Right hindlimb (tissue), 1 donor: ENCODE results near the gene ZNF282.

ENCODE experiments used
- DNase-seq: peaks from one replicate; pipeline ENCODE4 v3.0.0-alpha.2; 2018

ZNF282 gene

DNA sequence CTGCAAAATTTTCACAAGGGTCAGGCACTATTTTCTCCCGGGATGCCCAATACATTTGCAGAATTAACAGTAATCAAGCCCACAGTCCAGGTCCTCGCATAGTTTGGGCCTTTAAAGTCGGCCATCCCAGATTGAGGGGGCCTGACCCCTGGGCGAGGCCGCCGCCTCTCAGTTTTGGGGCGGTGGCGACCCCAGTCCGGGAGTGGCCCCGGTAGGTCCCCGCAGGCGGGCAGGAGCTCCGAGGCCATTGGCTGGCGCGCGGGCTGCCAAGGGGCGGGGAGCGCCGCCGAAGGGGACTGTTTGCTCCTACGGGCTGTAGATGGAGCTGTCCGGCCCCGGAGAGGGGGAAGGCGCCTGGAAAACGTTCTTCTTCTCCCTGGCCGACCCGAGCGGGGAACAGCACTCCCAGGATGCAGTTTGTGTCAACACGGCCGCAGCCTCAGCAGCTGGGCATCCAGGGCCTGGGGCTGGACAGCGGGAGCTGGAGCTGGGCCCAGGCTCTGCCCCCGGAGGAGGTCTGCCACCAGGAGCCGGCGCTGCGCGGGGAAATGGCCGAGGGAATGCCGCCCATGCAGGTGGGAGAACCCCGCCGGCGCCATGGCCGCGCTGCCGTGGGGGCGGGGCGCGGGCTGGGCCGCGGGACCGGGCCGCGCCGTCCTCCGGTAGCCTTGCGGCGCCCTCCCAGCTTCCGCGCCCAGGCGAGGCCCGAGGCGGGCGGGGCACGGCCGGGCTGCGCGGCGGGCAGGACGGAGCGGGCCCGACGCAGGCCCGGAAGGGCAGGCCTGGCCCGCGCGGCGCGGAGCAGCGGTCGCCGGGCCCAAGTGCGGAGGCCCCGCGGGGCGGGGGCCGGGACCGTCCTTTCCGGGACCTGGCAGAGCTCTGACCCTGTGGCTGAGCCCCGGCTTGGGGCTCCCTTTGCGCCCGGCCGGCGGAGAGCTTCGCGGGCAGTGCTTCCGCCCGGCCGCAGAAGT is at the start of gene ZNF282:
Gene ZNF282 (plus strand): TSS at position 367 of the 971 bp plus-strand sequence. CDS start 44 bp downstream, at position 411.
- peak; percentile 94 for DNase-seq

DNA sequence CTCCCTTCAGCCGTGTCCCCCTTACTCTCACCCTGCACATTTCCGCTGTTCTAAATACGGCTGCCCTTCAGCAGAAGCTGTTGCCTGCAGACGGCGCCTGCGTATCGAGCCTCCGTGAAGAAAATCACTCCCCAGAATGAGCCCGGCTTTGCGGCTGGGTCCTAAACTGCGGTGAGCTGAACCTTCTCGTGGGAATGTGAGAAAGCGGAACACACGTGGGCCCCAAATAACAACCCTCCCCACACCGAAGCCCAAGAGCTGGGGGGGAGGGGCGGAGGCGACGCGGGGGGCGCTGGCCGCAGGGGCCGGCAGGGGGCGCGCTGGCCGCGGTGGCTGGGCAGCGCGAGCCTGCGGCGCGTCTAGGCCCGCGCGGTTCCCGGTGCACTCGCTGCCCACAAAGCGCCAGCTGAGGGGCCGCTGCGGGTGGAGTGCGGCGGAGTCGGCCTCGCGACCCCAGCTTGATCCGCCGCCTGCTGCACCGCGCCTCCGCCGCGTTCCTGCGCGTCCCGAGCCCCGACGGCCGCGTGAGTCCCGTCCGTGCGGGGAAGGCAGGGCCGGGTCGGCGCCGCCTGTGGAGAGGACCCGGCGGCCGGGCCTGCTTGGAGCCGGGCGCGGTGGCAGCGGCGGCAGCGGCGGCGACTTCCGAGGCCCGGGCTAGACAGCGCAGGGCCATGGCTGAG is 48.1 kb upstream of the ZNF282 start, which contains the start of gene ZNF398:
Gene ZNF398 (plus strand): TSS at position 382 of the 680 bp plus-strand sequence. CDS start 290 bp downstream, at position 672.
- peak; percentile 89 for DNase-seq

DNA sequence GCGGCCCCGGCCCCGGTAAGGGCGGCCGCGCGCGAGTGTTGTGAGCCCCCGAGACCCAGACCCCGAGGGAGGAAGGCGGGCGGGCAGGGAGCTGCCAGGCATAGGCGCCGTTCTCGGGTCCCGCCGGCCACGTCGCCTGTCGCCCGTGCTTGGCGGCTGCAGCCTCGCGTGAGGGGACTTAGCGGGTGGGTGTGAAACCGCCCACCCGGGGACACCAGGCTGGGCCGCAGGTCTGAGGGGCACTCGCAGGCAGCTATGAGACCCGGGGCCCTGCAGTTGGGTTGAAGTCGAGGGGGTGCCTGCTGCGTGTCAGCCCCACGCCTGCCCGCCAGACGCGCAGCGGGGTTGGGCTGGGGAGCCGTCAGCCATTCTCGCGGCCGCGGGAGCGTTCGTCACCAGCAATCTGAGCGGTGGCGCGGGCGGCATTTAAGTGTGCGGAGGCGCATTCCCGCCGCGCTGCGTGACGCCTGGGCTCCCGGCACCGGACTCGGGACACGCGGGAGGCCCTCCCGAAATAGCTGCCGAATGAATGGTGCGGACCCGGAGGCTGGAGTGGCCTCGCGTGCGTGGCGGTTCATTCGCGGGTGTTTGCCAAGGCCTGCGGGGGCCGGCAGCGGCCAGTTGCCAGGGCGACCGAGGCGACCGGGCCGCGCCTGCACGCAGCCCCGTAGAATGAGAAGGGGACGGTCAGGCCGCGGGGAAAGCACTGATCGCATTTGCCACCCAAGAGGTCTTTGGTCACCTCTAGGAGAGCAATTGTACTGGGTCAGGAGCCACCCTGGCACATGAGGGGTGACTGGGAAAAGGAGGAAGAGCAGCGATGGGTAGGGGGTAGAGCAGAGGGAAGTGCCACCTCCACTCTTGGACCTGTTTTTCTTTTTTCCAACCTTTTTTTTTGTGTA is 47.3 kb upstream of the ZNF282 start:
- peak; percentile 65 for DNase-seq

DNA sequence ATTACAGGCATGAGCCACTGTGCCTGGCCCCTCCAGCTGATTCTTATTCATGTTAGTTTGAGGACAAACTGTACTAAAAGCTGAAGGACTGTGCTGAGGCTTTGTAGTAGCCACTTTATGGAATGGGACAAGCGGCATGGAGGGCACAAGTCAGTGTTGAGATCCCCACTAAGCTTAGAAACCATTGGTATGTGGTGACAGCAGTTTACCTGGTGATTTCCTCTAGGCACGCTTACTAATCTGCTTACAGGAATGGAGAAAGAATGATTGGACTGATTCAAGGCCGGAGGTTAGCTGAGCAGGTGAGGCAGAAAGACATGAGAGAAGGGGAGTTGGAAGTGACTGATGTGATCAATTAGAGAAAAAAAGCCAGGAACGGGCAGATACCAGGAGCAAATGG is 44.4 kb upstream of the ZNF282 start:
- no peak for DNase-seq

DNA sequence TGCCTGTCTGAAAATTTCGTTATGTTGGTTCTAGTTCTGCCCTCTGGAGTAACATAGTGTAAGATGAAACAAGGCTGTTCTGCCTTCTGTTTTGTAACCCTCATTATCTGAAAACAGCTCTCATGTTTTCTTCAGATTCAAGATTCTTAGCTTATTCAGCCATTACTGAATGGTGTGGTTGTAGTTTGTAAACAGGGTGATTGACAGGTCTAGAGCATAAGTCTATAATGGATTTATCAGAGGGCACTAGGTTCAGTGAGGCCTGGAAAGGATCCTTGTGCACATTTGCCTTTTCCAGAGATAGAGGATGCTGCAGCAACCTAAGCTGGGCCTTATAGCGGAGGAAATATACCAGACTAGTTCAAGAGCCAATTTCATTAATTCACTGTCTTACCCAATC is 42.0 kb upstream of the ZNF282 start:
- no peak for DNase-seq

DNA sequence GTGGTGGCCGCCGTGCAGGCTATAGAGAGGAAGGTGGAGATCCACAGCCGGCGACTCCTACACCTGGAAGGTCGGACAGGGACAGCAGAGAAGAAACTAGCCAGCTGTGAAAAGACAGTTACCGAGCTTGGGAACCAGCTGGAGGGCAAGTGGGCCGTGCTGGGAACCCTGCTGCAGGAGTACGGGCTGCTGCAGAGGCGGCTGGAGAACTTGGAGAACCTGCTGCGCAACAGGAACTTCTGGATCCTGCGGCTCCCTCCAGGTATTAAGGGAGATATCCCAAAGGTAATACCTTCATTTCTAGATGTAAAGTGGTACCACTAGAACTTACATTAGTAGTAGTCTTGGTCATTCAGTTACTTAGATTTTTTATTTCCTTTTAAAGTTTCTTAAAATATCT is 41.3 kb upstream of the ZNF282 start:
- DNase-seq: no peak

DNA sequence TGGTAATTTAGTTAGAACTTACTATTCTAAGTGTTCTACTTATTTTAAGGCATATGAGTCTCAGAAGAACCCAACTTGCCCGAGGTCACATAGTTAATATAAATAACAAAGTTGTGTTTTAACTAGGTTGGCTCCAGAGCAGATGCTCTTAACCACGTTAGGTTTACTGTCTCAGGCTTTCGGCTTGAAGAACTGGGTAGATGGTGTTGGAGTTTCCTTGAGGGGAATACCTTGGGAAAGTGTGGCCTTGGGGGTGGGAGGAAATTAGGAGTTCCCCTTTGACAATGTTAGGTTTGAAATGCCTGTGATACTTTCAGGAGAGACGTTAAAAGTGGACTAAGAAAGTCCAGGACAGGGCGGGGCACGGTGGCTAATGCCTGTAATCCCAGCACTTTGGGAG is 38.4 kb upstream of the ZNF282 start:
- DNase-seq: no peak

DNA sequence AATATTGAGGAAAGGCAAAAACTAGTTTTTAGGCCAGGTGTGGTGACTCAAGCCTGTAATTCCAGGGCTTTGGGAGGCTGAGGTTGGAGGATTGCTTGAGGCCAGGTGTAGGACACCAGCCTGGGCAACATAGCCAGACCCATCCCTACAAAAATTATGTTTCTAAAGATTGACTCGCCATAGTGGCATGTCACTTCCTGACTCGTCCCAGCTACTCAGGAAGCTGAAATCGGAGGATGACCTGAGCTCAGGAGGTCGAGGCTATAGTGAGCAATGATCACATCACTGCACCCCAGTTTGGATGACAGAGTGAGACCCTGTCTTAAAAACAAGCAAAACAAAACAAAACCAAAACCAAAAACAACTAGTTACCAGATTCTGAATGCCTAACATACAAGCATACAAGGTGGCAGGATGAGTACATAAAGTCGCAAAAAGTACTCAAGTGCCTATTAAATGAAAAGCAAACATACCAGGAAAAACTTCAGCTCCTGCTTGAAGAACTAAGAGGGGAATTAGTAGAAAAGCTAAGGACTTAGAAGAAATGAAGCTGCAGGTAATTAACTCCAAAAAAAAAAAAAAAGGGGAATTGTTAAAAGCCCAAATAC is 34.0 kb upstream of the ZNF282 start:
- DNase-seq: no peak

DNA sequence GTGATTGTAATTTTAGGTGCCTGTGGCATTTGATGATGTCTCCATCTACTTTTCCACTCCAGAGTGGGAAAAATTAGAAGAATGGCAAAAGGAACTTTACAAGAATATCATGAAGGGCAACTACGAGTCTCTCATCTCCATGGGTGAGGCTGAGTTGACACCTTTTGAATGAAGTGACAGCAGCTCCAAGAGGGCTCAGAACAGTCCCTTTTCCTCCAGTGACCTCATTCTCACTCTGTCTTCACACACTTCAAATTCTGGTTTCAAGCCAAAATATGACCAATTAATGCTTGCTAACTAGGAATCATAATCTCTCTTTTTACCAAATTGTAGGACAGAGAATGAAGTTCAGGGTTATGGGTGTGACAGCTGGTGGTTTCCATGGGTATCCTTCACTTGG is 29.2 kb upstream of the ZNF282 start:
- no peak for DNase-seq

DNA sequence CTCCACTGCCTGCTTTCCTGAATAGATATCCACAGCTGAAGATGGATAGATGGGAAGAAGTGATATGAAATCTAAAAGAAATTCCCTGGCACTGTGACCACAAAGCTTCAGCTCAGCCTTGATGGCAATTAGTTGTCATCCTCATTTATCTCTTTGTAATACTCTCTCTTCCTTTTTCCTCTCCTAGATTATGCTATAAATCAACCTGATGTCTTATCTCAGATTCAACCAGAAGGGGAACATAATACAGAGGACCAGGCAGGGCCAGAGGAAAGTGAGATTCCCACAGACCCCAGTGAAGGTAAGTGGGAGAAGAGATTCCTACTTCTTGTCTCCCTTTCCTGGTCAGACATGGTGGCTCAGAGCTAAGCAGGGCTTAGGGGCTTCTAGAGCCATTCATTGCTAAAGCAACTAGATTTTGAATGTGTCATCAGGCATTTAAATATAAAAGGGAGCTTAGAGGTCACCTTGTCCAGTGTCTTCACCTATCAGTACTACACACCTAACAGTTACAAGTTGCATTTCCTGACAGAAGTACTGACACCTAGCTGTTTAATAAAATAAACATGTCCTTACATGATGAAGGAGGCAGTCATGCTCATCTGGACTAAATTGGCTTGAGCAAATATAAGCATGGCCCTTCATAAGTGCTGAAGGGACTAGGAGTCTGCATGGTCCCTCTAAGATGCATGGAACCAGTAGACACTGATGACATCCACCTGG is 28.6 kb upstream of the ZNF282 start:
- no peak for DNase-seq

DNA sequence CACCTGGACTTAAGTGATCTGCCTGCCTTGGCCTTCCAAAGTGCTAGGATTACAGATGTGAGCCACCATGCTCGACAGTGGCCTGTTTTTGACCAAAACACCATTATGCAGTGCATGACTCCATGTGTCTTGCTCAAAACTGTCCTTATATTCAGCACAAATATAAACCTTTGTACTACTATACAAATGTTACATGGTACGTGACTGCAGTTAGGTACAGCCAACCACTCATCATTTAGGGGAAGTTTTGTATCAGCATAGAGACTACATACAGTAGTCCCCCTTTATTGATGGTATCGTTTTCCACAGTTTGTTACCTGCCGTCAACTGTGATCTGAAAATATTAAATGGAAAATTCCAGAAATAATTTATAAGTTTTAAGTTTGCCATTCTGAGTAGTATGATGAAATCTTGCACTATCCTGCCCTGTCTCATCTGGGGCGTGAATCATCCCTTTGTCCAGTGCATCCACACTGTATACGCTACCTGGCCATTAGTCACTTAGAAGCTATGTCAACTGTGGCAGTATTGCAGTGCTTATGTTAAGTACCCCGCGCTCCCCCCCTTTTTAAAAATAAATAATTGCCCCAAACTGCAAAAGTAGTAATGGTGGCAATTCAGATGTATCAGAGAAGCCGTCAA is 23.3 kb upstream of the ZNF282 start:
- DNase-seq: no peak

DNA sequence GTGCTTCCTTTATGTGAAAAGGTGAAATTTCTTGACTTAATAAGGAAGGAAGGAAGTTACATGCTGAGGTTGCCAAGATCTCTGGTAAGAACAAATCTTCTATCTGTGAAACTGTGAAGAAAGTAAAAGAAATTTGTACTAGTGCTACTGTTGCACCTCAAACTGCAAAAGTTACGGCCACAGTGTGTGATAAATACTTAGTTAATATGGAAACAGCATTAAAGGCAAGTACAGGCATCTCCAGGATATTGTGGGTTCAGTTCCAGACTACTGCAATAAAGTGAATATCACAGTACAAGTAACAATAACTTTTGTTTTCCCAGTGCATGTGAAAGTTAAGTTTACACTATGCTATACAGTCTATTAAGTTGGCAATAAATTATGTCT is 22.8 kb upstream of the ZNF282 start:
- no peak for DNase-seq

DNA sequence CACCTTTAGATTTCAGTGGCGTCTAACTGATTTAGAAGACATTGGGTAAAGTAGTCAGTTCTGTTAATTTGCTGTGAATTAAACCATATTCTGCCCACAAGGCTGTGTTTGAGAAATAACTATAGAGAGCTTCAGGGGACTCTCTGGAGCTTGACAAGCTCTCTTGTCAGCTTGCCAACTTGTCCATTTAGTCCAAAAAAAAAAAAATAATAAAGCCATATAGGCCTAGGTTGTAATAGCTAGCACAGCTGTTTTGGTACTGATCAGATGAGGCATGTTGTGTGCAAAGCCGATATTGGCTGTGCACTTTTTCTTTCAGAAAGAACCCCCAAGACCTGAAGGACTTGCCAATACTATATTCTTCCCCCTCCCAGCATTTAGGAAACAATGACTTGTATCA is 20.2 kb upstream of the ZNF282 start:
- DNase-seq: no peak

DNA sequence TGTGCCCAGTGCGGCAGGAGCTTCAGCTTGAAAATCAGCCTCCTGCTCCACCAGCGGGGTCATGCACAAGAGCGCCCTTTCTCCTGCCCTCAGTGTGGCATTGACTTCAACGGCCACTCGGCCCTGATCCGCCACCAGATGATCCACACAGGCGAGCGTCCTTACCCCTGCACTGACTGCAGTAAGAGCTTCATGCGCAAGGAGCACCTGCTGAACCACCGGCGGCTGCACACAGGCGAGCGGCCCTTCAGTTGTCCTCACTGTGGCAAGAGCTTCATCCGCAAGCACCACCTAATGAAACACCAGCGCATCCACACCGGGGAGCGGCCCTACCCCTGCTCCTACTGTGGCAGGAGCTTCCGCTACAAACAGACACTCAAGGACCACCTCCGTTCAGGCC is 16.1 kb upstream of the ZNF282 start:
- DNase-seq: no peak

DNA sequence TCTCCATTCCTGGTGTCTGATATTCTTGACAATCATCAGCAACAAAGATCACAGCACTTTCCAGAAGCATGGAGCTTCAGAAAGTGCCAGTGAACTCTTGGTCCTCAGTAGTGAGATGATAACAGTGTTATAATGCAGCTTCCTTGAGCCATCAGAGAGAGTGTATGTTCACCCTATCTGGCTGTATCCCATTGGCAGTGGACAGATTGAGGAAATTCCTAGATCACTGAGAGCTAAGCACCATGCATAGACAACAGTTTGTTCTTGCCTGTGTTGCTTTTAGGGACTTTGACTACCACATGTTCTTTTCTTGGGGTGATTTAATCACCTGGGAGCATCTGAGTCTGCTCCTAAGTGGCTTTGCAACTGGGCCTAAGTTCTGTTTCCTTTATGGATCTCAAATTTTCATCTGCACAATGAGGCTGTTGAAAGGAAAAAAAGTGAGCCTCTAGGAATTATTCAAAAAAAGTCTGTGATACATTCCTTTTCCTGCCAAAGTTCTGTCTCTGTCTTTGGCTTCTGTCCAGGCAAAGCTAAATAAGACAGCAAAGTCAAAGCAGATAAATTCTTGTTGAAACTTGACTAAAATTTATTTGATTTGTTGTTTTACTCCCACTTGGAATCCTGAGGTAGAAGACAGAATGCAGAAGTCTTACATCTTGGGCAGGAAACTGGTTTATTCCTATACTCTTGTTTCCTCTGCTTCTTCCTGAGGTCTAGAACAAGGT is 14.5 kb upstream of the ZNF282 start:
- DNase-seq: no peak

DNA sequence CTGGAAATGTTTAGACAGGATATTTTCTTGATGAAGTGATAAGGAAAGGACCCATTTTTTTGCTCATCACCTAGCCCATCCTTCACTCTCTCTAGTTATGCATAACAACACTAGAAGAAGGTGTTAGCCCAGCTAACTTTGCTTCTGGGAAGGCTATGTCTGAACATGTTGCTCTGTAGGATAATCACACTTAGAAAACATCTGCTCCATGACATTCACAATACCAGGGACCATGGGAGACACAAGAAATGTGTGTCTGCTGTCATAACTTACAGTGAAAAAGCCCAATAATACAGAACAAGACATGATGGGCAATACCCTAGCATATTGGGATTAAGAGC is 13.9 kb upstream of the ZNF282 start:
- DNase-seq: no peak

DNA sequence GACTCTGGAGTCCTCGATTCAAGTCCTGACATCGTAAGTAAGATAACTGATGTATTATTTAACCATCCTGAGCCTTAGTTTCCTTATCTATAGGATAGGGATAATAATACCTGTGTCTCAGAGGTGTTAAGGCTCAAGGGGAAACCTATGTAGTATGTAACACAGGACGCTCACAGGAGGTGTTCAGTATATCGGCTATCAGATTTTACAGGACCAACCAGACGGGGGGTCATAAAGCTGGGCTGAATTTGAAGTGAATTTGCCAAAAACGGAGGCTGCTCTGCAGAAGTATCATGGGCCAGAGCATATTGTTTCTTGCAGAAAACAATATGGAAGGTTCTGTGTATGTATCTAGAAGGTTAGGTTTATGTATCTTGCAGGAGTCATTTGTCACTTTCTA is 11.1 kb upstream of the ZNF282 start:
- DNase-seq: no peak

DNA sequence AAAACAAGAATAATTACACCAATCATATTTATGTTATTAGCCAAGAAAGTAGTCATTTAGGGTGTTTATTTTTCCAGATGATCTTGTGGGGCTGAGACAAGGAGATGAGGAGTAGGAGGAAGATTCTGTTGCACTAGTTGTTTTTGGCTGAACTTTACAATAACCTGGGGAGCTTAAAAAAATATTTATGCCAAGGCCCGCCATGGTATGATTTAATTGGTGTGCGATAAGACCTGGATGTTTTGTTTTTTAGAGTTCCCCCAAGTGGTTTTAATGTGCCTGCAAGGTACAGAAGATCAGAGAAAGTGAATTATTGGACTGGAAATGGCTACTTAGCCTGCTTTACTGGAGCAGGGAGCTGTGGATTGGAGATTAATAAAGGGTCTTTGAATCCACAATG is 7.1 kb upstream of the ZNF282 start:
- DNase-seq: no peak

DNA sequence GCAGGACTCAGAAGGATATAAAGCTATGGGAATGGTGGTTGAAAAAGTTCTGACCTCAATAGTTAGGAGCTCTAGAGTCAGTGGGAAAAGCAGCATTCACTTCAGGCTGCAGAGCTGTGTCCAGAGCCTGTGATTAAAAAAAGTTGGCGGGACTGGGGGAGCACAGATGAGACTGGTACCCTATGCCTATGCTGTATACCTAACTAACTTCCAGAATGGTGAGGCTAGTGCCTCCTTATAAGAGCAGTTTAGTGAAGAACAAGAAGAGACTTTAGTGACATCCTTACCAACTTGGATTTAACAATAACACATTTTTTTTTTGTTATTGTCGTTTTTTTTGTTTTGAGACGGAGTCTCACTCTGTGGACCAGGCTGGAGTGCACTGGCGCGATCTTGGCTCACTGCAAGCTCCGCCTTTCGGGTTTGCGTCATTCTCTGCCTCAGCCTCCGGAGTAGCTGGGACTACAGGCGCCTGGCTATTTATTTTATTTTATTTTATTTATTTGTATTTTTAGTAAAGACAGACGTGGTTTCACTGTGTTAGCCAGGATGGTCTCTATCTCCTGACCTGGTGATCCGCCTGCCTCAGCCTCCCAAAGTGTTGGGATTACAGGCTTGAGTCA is 6.6 kb upstream of the ZNF282 start:
- DNase-seq: no peak

DNA sequence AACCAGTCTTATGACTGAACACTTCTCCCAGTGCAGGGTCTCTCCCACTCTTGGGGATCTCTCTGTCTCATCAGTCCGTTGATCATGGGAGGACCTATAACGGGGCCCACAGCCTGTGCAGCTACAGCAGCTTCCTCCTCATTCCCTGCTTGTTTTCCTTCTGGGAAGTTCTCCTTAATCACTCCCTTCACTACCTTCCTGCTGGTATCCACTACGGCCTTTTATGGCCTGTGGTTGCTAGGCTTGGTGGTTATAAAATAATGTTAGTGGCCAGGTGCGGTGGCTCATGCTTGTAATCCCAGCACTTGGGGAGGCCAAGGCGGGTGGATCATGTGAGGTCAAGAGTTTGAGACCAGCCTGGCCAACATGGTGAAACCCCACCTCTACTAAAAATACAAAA is 3.5 kb upstream of the ZNF282 start:
- no peak for DNase-seq
